ENCODE measurements around the gene KPNA2.
"Not testable (repeated sequence)": the region's sequence is repeated elsewhere in the genome, so short reads cannot be mapped to it uniquely, and the experiment has no call there.

The KPNA2 gene

DNA sequence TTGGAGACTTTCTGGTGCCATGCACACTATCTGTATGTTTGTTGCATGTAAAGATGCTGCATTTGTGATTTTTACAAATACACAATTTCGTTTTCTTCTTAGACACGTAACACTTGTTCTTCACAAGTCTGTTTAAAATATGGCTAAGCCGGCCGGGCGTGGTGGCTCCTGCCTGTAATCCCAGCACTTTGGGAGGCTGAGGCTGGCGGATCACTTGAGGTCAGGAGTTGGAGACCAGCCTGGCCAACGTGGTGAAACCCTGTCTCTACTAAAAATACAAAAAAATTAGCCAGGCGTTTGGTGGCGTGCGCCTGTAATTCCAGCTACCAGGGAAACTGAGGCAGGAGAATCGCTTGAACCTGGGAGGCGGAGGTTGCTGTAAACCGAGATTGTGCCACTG lies 14.7 kb upstream of the KPNA2 start:
- Histone ChIP-seq H3K4me1 (ENCODE audit: control insufficient read depth, insufficient read depth, low read length) (peaks cover 18% of the 10 kb centered on the region), H3K4me3 (ENCODE audit: low read length) (peak overlapping the region; percentile 81), H3K9ac (ENCODE audit: low read length) (peak overlapping the region; percentile 78)
- H3K27me3 ChIP-seq (replicated peaks; ENCODE audit: control insufficient read depth, insufficient read depth, low read length); H3K9me3 ChIP-seq (ENCODE audit: control insufficient read depth, low read length); DNase-seq (ENCODE audit: low read depth); H3K36me3 ChIP-seq (ENCODE audit: control insufficient read depth, insufficient read depth, low read length, severe bottlenecking): not testable (repeated sequence)

DNA sequence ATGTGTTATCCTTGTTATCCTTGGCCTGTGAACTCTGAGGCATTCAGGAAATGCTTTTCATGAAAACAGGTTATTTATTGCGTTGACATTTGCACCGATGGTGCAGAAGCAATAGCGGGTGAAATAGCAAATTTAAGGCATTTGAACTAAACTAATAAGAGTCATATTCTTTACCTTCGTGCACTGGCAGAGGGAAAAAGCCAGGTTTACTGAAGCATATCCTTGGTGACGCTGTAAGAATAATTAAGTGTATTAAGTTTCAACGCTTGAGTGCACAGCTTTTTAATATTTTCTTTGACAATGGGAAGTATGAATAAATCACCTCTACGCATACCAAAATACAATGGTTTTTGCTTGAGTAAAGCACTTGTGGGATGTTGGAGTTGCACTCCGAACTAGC lies 13.6 kb upstream of the KPNA2 start:
- no peaks in the 10 kb centered on the region for H3K9me3 ChIP-seq (ENCODE audit: control insufficient read depth, low read length)
- no peaks in the 10 kb centered on the region for H3K36me3 ChIP-seq (ENCODE audit: control insufficient read depth, insufficient read depth, low read length, severe bottlenecking)
- H3K4me1 ChIP-seq (ENCODE audit: control insufficient read depth, insufficient read depth, low read length) = peaks cover 13% of the 10 kb centered on the region
- DNase-seq (ENCODE audit: low read depth) = no peak
- H3K4me3 ChIP-seq (ENCODE audit: low read length) = no peak overlapping the region
- no peaks in the 10 kb centered on the region for H3K27me3 ChIP-seq (replicated peaks; ENCODE audit: control insufficient read depth, insufficient read depth, low read length)
- no peak overlapping the region for H3K9ac ChIP-seq (ENCODE audit: low read length)

DNA sequence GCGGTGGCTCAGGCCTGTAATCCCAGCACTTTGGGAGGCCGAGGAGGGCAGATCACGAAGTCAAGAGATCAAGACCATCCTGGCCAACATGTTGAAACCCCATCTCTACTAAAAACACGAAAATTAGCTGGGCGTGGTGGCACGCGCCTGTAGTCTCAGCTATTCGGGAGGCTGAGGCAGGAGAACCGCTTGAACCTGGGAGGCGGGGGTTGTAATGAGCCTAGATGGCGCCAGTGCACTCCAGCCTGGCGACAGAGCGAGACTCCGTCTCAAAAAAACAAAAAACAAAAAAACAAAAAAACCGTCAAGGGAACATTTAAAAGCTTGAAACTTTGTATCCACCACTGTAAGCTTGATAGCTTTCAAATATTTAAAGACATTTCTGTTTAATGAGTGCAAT lies 13.0 kb upstream of the KPNA2 start:
- DNase-seq (ENCODE audit: low read depth); H3K36me3 ChIP-seq (ENCODE audit: control insufficient read depth, insufficient read depth, low read length, severe bottlenecking); H3K4me3 ChIP-seq (ENCODE audit: low read length); H3K9me3 ChIP-seq (ENCODE audit: control insufficient read depth, low read length); H3K9ac ChIP-seq (ENCODE audit: low read length); H3K27me3 ChIP-seq (replicated peaks; ENCODE audit: control insufficient read depth, insufficient read depth, low read length): not testable (repeated sequence)
- H3K4me1 ChIP-seq (ENCODE audit: control insufficient read depth, insufficient read depth, low read length) = peaks cover 11% of the 10 kb centered on the region

DNA sequence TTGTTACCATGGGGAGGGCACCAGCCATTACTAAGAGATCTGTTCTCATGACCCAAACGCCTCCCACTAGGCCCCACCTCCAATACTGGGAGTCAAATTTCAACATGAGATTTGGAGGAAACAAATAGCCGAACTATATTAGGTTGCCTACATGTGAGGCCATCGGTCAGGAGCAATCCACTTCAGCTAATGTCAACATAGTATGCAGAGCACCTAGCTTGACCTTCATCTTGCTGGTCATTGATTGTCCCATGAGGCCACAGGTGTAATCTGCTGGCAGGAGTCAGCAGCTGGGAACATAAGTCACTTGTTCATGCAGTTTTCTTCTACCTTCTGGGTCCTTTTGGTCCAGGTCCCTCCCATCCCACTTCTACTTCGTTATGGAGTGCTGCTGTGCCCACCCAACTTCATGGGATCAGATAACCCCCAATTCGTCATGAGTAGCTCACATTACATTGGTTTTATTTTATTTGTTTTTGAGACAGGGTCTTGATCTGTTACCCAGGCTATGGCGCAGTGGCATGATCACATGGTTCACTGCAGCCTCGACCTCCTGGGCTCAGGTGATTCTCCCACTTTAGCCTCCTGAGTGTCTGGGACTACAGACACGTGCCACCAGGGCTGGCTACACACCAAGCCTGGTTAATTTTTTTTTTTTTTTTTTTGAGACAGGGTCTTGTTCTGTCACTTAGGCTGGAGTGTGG lies 5.9 kb upstream of the KPNA2 start:
- H3K9ac ChIP-seq (ENCODE audit: low read length) = no peak overlapping the region
- peaks cover 1% of the 10 kb centered on the region for H3K4me1 ChIP-seq (ENCODE audit: control insufficient read depth, insufficient read depth, low read length)
- no peaks in the 10 kb centered on the region for H3K36me3 ChIP-seq (ENCODE audit: control insufficient read depth, insufficient read depth, low read length, severe bottlenecking)
- H3K27me3 ChIP-seq (replicated peaks; ENCODE audit: control insufficient read depth, insufficient read depth, low read length) = no peaks in the 10 kb centered on the region
- H3K9me3 ChIP-seq (ENCODE audit: control insufficient read depth, low read length) = no peaks in the 10 kb centered on the region
- DNase-seq (ENCODE audit: low read depth) = no peak
- H3K4me3 ChIP-seq (ENCODE audit: low read length) = no peak overlapping the region

DNA sequence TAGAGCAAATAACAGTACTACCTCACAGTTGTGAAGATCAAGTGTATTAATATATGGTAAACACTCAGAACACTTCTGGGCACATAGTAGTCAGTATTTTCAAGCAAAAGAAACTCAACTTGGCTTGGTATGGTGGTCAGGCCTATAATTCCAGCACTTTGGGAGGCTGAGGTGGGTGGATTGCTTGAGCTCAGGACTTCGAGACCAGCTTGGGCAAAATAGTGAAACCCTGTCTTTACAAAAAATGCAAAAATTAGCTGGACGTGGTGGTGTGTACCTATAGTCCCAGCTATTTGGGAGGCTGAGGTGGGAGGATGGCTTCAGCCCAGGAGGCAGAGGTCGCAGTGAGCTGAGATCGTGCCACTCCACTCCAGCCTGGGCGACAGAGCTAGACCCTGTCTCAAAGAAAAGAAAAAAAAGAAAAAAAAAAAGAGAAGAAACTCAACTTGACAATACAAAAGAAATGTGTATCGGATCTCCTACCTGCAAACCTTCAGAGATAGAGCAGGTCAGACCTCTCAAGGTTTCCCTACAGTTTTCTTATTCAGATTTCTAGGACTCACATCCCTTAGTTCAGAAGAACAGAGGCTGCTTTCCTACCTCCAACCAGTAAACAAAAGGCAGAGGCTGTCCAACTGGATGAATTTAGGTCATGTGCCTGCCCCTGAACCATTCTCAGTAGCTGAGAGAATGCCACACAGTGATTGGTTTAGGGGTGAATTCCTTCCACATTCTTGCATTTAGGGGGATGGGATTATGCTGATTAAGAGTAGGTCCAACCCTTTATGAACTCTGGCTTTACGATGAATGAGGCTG lies 1.7 kb upstream of the KPNA2 start:
- H3K4me3 ChIP-seq (ENCODE audit: low read length) = no peak overlapping the region
- no peak for DNase-seq (ENCODE audit: low read depth)

DNA sequence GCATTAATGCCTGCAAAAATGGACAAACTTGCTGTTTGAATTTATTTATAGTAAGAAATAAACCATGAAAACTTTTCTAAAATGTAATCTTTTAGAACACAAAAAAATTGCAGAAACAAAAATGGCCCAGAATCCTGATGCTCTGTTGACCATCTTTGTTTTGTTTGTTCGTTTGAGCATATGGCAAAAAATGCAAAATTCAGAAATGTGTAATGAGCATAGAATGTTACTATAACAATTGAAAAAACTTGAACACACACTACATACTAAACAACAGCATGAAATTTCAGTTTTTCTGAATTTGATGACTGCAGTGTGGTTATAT lies 1.1 kb upstream of the KPNA2 start:
- peaks cover 14% of the 10 kb centered on the region for H3K4me1 ChIP-seq (ENCODE audit: control insufficient read depth, insufficient read depth, low read length)
- H3K36me3 ChIP-seq (ENCODE audit: control insufficient read depth, insufficient read depth, low read length, severe bottlenecking) = peaks cover 20% of the 10 kb centered on the region
- no peak for DNase-seq (ENCODE audit: low read depth)
- no peaks in the 10 kb centered on the region for H3K27me3 ChIP-seq (replicated peaks; ENCODE audit: control insufficient read depth, insufficient read depth, low read length)
- peak overlapping the region; percentile 78 for H3K4me3 ChIP-seq (ENCODE audit: low read length)
- H3K9me3 ChIP-seq (ENCODE audit: control insufficient read depth, low read length) = no peaks in the 10 kb centered on the region
- peak overlapping the region; percentile 77 for H3K9ac ChIP-seq (ENCODE audit: low read length)

More for the DNA sequence above, 1.7 kb upstream of the KPNA2 start:
- H3K9me3 ChIP-seq (ENCODE audit: control insufficient read depth, low read length) = no peaks in the 10 kb centered on the region
- H3K9ac ChIP-seq (ENCODE audit: low read length) = no peak overlapping the region
- H3K27me3 ChIP-seq (replicated peaks; ENCODE audit: control insufficient read depth, insufficient read depth, low read length) = no peaks in the 10 kb centered on the region
- peaks cover 14% of the 10 kb centered on the region for H3K36me3 ChIP-seq (ENCODE audit: control insufficient read depth, insufficient read depth, low read length, severe bottlenecking)
- H3K4me1 ChIP-seq (ENCODE audit: control insufficient read depth, insufficient read depth, low read length) = peaks cover 14% of the 10 kb centered on the region

DNA sequence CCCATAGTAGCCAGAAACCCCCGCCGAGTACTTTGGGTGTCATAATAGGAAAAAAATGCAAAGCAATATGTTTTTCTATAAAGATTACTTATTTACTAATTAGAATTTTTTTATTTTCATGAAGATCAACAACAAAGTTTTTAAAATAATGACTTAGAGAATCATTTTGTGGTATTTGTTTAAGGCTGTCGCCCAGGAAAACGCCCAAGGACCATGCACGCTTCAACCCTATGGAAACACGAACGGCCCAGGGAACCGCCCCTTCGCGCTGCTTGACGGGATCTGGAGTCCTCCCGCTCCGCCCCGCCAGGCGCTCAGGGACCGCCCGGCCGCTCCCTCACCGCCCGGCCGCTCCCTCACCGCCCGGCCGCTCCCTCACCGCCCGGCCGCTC lies 408 bp upstream of the KPNA2 start:
- peak; percentile 98 for DNase-seq (ENCODE audit: low read depth)
- H3K9me3 ChIP-seq (ENCODE audit: control insufficient read depth, low read length) = no peaks in the 10 kb centered on the region

DNA sequence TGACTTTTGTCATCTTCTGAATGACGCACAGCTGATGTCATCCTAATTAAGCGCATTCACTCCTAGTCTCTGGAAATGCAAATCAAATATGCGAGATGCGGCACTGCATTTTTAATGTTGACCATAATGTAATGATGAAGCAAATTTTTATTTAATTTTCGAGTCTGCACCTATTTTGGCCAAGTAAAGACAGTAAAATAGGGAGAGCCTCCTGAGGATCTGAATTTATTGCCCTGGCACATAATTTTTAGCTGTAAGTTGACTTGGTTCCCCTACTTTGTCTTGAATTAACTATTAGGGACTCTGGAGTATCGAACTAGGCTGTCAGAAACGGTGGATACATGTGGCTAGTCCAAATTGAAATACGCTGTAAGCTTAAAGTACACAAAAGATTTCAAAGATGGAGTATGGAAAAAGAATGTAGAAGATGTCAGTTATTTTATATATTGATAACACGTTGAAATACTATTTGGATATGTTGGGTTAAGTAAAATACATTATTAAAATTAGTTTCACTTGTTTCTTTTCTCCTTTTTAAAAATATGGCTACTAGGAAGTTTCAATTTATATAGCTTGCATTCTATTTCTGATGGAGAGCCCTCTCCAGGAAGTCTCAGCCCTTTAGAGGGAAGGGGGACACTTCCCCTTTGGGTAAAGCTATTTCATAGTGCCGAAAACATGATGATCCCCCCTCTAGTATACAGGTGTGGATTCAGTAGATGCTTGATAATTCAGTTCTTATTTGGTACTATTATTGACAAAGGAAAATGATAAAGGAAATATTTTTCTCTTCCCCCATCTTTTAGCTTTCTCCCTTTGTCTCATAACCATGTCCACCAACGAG lies 991 bp downstream of the KPNA2 start:
- Histone ChIP-seq H3K9ac (ENCODE audit: low read length) (peak overlapping the region; percentile 91), H3K27me3 (replicated peaks; ENCODE audit: control insufficient read depth, insufficient read depth, low read length) (no peaks in the 10 kb centered on the region), H3K4me1 (ENCODE audit: control insufficient read depth, insufficient read depth, low read length) (peaks cover 14% of the 10 kb centered on the region), H3K9me3 (ENCODE audit: control insufficient read depth, low read length) (no peaks in the 10 kb centered on the region), H3K4me3 (ENCODE audit: low read length) (peak overlapping the region; percentile 98), H3K36me3 (ENCODE audit: control insufficient read depth, insufficient read depth, low read length, severe bottlenecking) (peaks cover 38% of the 10 kb centered on the region)
- DNase-seq (ENCODE audit: low read depth) = peak; percentile 82

More for the DNA sequence above, 408 bp upstream of the KPNA2 start:
- Histone ChIP-seq H3K36me3 (ENCODE audit: control insufficient read depth, insufficient read depth, low read length, severe bottlenecking) (peaks cover 24% of the 10 kb centered on the region), H3K9ac (ENCODE audit: low read length) (peak overlapping the region; percentile 77), H3K27me3 (replicated peaks; ENCODE audit: control insufficient read depth, insufficient read depth, low read length) (no peaks in the 10 kb centered on the region), H3K4me3 (ENCODE audit: low read length) (peak overlapping the region; percentile 78), H3K4me1 (ENCODE audit: control insufficient read depth, insufficient read depth, low read length) (peaks cover 14% of the 10 kb centered on the region)

DNA sequence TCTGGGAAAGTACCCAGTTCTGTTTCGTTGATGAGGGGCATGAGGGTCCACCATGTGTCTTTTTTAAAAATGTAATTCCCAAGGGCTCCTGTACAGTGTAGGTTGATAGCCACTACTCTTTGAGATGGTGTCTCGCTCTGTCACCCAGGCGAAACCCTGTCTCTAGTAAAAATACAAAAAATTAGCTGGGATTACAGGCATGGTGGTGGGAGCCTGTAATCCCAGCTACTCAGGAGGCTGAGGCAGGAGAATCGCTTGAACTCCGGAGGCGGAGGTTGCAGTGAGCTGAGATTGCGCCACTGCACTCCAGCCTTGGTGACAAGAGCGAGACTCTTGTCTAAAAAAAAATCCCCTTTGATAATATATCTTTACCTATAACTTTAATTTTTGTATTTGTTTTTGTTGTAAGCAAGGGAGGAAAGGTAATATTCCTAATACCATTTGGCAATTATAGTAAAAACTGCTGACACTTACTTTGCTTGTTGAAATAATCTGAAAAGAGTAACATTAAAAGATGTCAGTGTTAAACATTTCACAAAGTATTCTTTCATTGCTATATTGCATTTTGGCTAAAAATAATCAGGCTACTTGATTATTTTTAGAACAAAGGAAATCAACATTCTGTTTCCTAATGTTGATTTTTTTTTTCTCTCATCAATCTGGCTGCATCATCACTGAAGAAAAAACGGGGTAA lies 11.8 kb downstream of the KPNA2 start:
- H3K36me3 ChIP-seq (ENCODE audit: control insufficient read depth, insufficient read depth, low read length, severe bottlenecking) = peaks cover 44% of the 10 kb centered on the region
- H3K9me3 ChIP-seq (ENCODE audit: control insufficient read depth, low read length) = no peaks in the 10 kb centered on the region
- no peak overlapping the region for H3K9ac ChIP-seq (ENCODE audit: low read length)
- H3K4me3 ChIP-seq (ENCODE audit: low read length) = no peak overlapping the region
- peaks cover 20% of the 10 kb centered on the region for H3K4me1 ChIP-seq (ENCODE audit: control insufficient read depth, insufficient read depth, low read length)
- no peaks in the 10 kb centered on the region for H3K27me3 ChIP-seq (replicated peaks; ENCODE audit: control insufficient read depth, insufficient read depth, low read length)
- DNase-seq (ENCODE audit: low read depth) = no peak

DNA sequence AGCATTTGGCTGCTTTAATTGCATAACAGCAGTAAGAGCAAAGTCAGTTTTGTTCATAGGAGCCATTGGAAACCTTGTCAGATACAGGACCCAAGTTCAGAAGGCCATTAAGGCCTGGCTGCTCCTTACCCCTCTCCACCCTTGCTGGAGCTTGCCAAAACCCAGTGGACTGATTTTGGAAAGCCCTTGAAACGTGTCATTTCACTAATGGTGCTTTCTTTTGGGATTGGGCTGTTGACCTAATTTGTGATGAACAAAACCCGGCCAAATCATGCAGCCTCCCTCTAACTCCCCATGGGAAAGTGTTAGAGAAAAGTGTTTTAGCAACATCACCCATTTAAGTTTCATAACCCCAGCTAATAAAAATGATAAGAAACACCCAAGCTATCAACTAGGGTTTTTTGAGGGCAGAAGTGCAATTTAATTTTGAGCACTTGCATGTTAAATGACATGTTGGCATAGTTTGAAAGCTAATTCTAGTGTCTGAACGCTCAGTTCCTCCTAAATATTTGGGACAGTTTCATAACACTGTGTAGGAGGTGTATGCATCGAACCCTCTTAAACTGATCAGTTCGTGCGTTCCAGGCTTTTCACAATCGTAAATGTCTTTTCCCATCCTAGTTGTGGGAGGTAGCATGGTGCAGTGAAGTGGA lies 12.5 kb downstream of the KPNA2 start:
- not testable (repeated sequence) for H3K9ac ChIP-seq (ENCODE audit: low read length); H3K9me3 ChIP-seq (ENCODE audit: control insufficient read depth, low read length); H3K27me3 ChIP-seq (replicated peaks; ENCODE audit: control insufficient read depth, insufficient read depth, low read length); DNase-seq (ENCODE audit: low read depth); H3K4me3 ChIP-seq (ENCODE audit: low read length)
- H3K4me1 ChIP-seq (ENCODE audit: control insufficient read depth, insufficient read depth, low read length) = peaks cover 25% of the 10 kb centered on the region
- H3K36me3 ChIP-seq (ENCODE audit: control insufficient read depth, insufficient read depth, low read length, severe bottlenecking) = peaks cover 39% of the 10 kb centered on the region

Data from adipocyte (in vitro differentiated cells).